A673 (cell line): ENCODE data around the gene C3orf22.

ENCODE experiments used
- CTCF ChIP-seq: fragments of 300-800, 200-600 bp; sonication (generic); conservative IDR thresholded peaks from 2 replicates; pipeline ENCODE4 v1.5.1; 2017; ENCODE audit warnings: low read depth, mild to moderate bottlenecking, antibody characterized with exemption, low read length, moderate library complexity, mixed read lengths
- EZH2 ChIP-seq: fragments of 200-600 bp; sonication (generic); IDR thresholded peaks from 2 replicates; pipeline ENCODE4 v1.6.1; 2017; ENCODE audit warnings: borderline replicate concordance, low read depth, mild to moderate bottlenecking, mixed read lengths, antibody characterized with exemption, low read length; ENCODE audit not compliant: poor library complexity, severe bottlenecking

DNA sequence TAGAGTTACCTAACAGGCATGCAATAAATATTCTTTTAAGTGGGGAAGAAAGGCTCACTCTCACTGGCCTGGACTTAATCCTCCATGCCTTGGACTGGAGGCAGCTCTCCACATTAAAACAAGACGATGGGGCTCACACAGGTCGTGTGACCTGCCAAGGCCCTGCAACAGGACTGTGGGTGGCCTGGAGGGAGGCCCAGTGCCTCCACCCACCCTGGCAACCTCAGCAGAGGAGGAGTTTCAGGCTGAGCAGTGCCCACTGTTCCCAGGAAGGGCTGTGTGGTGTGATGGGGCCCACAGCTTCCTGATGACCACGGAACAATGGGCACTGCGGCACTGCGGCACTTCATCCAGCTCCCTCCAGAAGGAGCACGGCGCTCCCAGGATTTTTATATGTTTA is 46.7 kb downstream of the C3orf22 start:
- TF ChIP-seq CTCF = no peak
- TF ChIP-seq EZH2 = no peak
